Hepatocyte (in vitro differentiated cells): ENCODE data around the gene TMEM138.

Experiments used
- EZH2 ChIP-seq: fragments of 200-600 bp; sonication (generic); IDR thresholded peaks from 2 replicates; pipeline ENCODE4 v1.6.1; 2016; ENCODE audit warnings: antibody characterized with exemption, mild to moderate bottlenecking, borderline replicate concordance
- EZH2phosphoT487 ChIP-seq: fragments of 200-600 bp; sonication (generic); IDR thresholded peaks from one replicate; pipeline ENCODE4 v1.6.1; 2018; ENCODE audit warnings: antibody characterized with exemption, mild to moderate bottlenecking, low read depth, moderate library complexity; ENCODE audit not compliant: unreplicated experiment, severe bottlenecking
- TF ChIP-seq, protein P1 (sequence below): fragments of 200-600 bp; sonication (generic); IDR thresholded peaks from 2 replicates; pipeline ENCODE4 v1.5.1; 2016; ENCODE audit warnings: antibody characterized with exemption, mild to moderate bottlenecking; ENCODE audit not compliant: poor library complexity

DNA sequence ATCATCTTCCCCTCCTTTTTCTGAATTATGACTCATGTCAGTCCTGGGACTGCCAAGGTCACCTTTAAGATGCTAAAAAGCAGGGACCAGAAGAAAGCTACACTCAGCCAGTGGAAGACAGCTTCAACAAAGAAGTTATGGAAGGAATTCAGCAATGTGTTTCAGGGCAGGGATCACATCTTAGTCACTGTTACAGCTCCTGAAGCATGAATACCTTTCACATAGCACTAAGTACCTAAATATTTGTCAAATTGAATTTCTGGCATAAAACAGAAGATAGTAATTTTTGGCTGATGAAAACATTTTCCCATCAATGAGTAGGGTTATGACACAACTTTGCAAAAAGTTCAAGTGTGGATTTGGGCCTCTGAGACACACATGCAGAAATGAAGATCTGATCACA is 34.5 kb upstream of the TMEM138 start:
- TF ChIP-seq, protein P1, sequence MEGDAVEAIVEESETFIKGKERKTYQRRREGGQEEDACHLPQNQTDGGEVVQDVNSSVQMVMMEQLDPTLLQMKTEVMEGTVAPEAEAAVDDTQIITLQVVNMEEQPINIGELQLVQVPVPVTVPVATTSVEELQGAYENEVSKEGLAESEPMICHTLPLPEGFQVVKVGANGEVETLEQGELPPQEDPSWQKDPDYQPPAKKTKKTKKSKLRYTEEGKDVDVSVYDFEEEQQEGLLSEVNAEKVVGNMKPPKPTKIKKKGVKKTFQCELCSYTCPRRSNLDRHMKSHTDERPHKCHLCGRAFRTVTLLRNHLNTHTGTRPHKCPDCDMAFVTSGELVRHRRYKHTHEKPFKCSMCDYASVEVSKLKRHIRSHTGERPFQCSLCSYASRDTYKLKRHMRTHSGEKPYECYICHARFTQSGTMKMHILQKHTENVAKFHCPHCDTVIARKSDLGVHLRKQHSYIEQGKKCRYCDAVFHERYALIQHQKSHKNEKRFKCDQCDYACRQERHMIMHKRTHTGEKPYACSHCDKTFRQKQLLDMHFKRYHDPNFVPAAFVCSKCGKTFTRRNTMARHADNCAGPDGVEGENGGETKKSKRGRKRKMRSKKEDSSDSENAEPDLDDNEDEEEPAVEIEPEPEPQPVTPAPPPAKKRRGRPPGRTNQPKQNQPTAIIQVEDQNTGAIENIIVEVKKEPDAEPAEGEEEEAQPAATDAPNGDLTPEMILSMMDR = no peak
- TF ChIP-seq EZH2 (no peak), EZH2phosphoT487 (no peak)
